Choroid plexus epithelial cell (primary cell): Measurements from ENCODE around the gene UBQLN4.

Experiments
- DNase-seq: peaks from one replicate; pipeline ENCODE4 v3.0.0-alpha.2; 2010; ENCODE audit warnings: low read depth
- H3K4me3 ChIP-seq: 2 replicates; pipeline ENCODE4 v1.5.1; 2011; ENCODE audit warnings: low read depth, mild to moderate bottlenecking, control low read depth, low read length, moderate library complexity
- CTCF ChIP-seq: conservative IDR thresholded peaks from 2 replicates; pipeline ENCODE4 v1.5.1; 2011; ENCODE audit warnings: low read depth, mild to moderate bottlenecking, control low read depth, inconsistent platforms, low read length, moderate library complexity

Gene UBQLN4

GRCh38 chr1:156002188-156002911 is 51.2 kb downstream of the UBQLN4 start:
- H3K4me3 ChIP-seq, result no peak overlapping the region
- no peak for DNase-seq
- no peak for TF ChIP-seq CTCF

- DNase-seq, result peak; percentile 40
- H3K4me3 ChIP-seq, result no peak overlapping the region
- peak; percentile 38 for TF ChIP-seq CTCF
Measured at GRCh38 chr1:156001662-156002171, 51.9 kb downstream of the UBQLN4 start.

- no peak for TF ChIP-seq CTCF
- H3K4me3 ChIP-seq, result no peak overlapping the region
- DNase-seq, result no peak
Measured at GRCh38 chr1:156001021-156001661, 52.5 kb downstream of the UBQLN4 start.

- DNase-seq, result no peak
- H3K4me3 ChIP-seq, result no peak overlapping the region
- TF ChIP-seq CTCF, result no peak
Measured at GRCh38 chr1:155999964-156000363, 53.6 kb downstream of the UBQLN4 start.

GRCh38 chr1:155996166-155996565 is 57.4 kb downstream of the UBQLN4 start:
- DNase-seq, result no peak
- TF ChIP-seq CTCF, result no peak
- H3K4me3 ChIP-seq, result no peak overlapping the region

GRCh38 chr1:155993595-155993994 is 60.0 kb downstream of the UBQLN4 start:
- no peak for DNase-seq
- TF ChIP-seq CTCF, result no peak
- H3K4me3 ChIP-seq, result no peak overlapping the region
